Kidney epithelial cell (primary cell): Measurements from ENCODE around the gene THAP11. TPM values are rescaled to one million over a fixed set of nuclear protein-coding genes. Genes with fewer than 3 reads are reported as not detected.

Experiments
- DNase-seq: peaks from one replicate; pipeline ENCODE4 v3.0.0-alpha.2; 2010; ENCODE audit warnings: low read depth
- H3K27me3 ChIP-seq: 2 replicates; pipeline ENCODE4 v1.6.0; 2011; ENCODE audit warnings: low read length; ENCODE audit not compliant: control insufficient read depth, insufficient read depth
- H3K36me3 ChIP-seq: 2 replicates; pipeline ENCODE4 v1.5.1; 2011; ENCODE audit warnings: low read length; ENCODE audit not compliant: control insufficient read depth, insufficient read depth
- H3K4me3 ChIP-seq: 2 replicates; pipeline ENCODE4 v1.5.1; 2011; ENCODE audit warnings: low read depth, mild to moderate bottlenecking, control low read depth, low read length
- total RNA-seq: library from RNA; depleted of rRNA; stranded (reverse); fragments of >200 nt; gene quantifications from 2 replicates; pipeline ENCODE4 v1.2.3, GENCODE V29; 2015
- TF ChIP-seq, protein P1 (sequence below): IDR thresholded peaks from 2 replicates; pipeline ENCODE4 v1.5.1; 2011; ENCODE audit warnings: mild to moderate bottlenecking, moderate library complexity, low read length, control low read depth, inconsistent platforms; ENCODE audit not compliant: insufficient read depth, poor library complexity, severe bottlenecking

Gene THAP11
- total RNA-seq, 1 donor from 2014 or later, result 38.3 TPM

DNA sequence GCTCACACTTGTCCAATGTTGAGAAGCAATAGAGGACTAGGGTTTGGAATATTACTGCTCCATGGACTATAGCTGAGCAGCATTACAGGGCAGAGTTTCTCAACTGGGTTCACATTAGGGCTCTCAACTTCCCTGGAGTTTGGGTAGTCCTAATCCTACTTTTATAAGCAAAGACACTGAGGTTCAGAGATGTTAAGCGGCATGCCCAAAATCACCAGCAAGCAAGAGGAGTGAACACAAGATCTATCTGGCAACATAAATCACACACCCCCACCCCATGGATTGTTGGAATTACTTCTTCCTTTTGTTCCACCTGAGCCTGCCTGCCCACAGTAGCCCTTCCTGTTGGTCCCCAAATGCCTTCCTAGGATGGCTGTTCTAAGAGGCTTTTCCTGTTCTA, 30.2 kb upstream of the THAP11 start:
- TF ChIP-seq, protein P1, sequence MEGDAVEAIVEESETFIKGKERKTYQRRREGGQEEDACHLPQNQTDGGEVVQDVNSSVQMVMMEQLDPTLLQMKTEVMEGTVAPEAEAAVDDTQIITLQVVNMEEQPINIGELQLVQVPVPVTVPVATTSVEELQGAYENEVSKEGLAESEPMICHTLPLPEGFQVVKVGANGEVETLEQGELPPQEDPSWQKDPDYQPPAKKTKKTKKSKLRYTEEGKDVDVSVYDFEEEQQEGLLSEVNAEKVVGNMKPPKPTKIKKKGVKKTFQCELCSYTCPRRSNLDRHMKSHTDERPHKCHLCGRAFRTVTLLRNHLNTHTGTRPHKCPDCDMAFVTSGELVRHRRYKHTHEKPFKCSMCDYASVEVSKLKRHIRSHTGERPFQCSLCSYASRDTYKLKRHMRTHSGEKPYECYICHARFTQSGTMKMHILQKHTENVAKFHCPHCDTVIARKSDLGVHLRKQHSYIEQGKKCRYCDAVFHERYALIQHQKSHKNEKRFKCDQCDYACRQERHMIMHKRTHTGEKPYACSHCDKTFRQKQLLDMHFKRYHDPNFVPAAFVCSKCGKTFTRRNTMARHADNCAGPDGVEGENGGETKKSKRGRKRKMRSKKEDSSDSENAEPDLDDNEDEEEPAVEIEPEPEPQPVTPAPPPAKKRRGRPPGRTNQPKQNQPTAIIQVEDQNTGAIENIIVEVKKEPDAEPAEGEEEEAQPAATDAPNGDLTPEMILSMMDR, result no peak
- no peaks in the 10 kb centered on the region for H3K27me3 ChIP-seq
- no peak overlapping the region for H3K4me3 ChIP-seq
- no peak for DNase-seq
- H3K36me3 ChIP-seq, result no peaks in the 10 kb centered on the region

DNA sequence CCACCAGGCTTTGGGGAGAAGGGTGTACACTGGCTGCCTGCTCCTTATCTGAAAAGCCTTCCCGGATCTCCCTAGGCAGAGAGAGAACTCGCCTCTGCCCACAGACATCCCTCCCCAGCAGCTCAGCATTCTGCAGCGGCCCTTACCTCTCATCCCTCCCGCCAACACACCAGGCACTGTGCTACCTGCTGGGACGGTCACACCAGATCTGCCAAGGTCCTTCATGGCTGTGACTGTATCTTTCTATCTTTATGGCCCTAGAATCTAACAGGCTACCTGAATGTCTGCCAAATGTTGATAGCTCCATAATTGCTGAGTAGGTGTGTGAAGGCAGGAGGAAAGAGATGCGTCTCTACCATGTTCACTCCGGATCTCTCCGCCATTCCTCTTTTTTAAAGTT, 27.6 kb upstream of the THAP11 start:
- TF ChIP-seq, protein P1, result no peak
- Histone ChIP-seq H3K4me3 (no peak overlapping the region), H3K27me3 (no peaks in the 10 kb centered on the region), H3K36me3 (no peaks in the 10 kb centered on the region)
- DNase-seq, result no peak

DNA sequence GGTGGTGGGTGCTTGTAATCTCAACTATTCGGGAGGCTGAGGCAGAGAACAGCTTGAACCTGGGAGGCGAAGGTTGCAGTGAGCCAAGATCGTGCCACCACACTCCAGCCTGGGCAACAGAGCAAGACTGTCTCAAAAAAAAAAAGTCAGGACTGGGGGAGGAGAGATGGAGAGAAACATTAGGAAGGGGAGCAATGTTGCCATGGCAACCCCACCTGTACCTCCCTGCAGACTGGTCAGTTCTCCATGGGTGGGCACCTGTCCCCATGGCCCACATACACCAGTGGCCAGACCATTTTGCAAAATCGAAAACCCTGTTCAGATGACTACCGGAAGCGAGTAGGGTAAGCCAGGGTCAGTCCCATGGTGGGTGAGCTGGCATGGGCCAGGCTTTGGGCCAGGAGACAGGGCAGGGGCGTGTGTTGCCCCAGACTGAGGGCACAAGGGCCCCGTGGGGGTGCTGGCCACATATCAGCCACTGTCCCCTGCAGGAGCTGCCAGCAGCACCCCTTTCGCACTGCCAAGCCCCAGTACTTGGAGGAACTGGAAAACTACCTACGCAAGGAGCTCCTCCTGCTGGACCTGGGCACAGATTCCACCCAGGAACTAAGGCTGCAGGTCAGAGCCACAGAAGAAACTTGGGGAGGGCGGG, 21.4 kb upstream of the THAP11 start:
- TF ChIP-seq, protein P1, result no peak

DNA sequence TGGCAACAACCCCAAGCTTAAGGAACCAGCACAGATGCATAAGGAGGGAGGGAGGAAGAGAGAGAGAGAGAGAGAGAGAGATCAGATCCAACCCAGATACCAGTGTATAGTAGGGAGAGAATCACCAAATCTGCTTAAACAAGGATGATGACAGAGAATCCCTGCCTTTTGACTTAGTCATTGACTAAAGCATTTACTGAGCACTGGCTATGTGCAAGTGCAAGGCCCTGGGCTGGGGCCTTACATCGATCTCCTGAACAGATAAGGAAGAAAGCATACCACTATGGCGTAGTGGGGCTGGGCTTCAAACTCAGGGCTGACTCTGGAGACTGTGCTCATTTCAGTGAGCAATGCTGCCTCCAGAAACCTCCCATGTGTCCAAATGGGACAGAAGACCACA, 19.6 kb upstream of the THAP11 start:
- Histone ChIP-seq H3K4me3 (no peak overlapping the region), H3K36me3 (no peaks in the 10 kb centered on the region), H3K27me3 (no peaks in the 10 kb centered on the region)
- TF ChIP-seq, protein P1, result no peak
- no peak for DNase-seq

More for the DNA sequence above, 21.4 kb upstream of the THAP11 start:
- Histone ChIP-seq H3K27me3 (no peaks in the 10 kb centered on the region), H3K4me3 (no peak overlapping the region), H3K36me3 (no peaks in the 10 kb centered on the region)
- DNase-seq, result no peak

DNA sequence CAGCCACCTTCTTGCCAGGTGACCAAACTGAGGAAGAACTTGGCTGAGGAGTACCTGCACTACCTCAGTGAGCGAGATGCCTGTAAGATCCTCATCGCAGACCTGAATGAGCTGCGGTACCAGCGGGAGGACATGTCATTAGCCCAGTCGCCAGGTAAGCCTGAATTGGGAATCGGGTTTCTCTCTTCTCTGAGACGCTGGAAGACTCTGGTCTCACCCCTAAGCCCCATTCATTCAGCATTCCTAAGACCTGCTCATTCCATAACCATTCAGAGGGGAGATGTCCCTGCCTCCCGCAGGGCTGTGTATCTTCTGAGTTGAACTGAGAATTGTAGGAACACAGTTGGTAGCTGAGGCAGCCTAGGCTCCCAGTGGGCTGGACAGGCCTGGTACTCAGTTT, 17.0 kb upstream of the THAP11 start:
- Histone ChIP-seq H3K27me3 (no peaks in the 10 kb centered on the region), H3K4me3 (no peak overlapping the region), H3K36me3 (no peaks in the 10 kb centered on the region)
- DNase-seq, result no peak
- TF ChIP-seq, protein P1, result no peak

DNA sequence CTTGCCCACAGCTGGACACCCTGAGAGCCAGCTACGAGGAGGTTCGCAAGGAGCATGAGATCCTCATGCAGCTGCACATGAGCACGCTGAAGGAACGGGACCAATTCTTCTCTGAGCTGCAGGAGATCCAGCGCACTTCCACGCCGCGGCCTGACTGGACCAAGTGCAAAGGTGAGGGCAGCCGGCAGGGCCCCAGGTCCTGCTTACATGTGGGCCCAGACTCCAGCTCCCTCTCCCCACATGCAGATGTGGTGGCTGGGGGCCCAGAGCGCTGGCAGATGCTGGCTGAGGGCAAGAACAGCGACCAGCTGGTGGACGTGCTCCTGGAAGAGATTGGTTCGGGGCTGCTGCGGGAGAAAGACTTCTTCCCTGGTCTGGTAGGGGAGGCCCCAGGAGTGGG, 16.2 kb upstream of the THAP11 start:
- no peaks in the 10 kb centered on the region for H3K36me3 ChIP-seq

More for the DNA sequence above, 16.2 kb upstream of the THAP11 start:
- no peak for DNase-seq
- TF ChIP-seq, protein P1, result no peak
- H3K27me3 ChIP-seq, result no peaks in the 10 kb centered on the region
- no peak overlapping the region for H3K4me3 ChIP-seq
